A549 (cell line): ENCODE data around the gene MVK. TPM values are rescaled to one million over a fixed set of nuclear protein-coding genes. Genes with fewer than 3 reads are reported as not detected.
A peak's percentile ranks its signal among the peaks of the same experiment; 100 is the strongest.

Experiments used
- ATAC-seq, 2 experiments: fragments of 200-7000 bp in 1 of 2; fragments of >200 bp in 1 of 2; cut with Nextera tagmentation in 1 of 2; cut with Tn5 transposase in 1 of 2; 3 replicates each; pipeline versions ENCODE4 v1.8.0 to v1.9.1; 2018 to 2020; ENCODE audit warnings: mild to moderate bottlenecking in 1 of 2, moderate library complexity in 1 of 2
- CTCF ChIA-PET: fragments of 300-600 bp; sonication (Branson Sonifier 250); formaldehyde crosslinking; extraction: SDS; loops from one replicate; lab custom pipeline; 2021; ENCODE audit warnings: antibody characterized with exemption, inconsistent platforms; lab: Yijun Ruan, JAX
- POLR2A ChIA-PET: fragments of 350-600 bp; formaldehyde crosslinking; extraction: SDS; loops from one replicate; lab custom pipeline; 2021; ENCODE audit warnings: antibody characterized with exemption, inconsistent platforms; lab: Yijun Ruan, JAX
- DNase-seq, 2 experiments: peaks; one replicate each; pipeline versions ENCODE4 v3.0.0 to v3.0.0-alpha.2; 2011 to 2016; ENCODE audit warnings: low read depth in 1 of 2, low spot score in 1 of 2
- FAIRE-seq: peaks from 2 replicates; lab custom pipeline; 2011; peaks lifted over from hg19 to GRCh38; lab: Jason Lieb, UNC
- H3K27ac ChIP-seq, 2 experiments: fragments of >200 bp; sonication (Bioruptor Twin); formaldehyde crosslinking; 3 replicates each; pipeline ENCODE4 v1.5.1; 2016 to 2017
- H3K4me1 ChIP-seq: fragments of >200 bp; sonication (Bioruptor Twin); formaldehyde crosslinking; 3 replicates; pipeline ENCODE4 v1.6.1; 2016
- H3K4me2 ChIP-seq: fragments of >200 bp; sonication (Bioruptor Twin); formaldehyde crosslinking; 3 replicates; pipeline ENCODE4 v1.6.1; 2016
- H3K4me3 ChIP-seq: fragments of >200 bp; sonication (Bioruptor Twin); formaldehyde crosslinking; 3 replicates; pipeline ENCODE4 v1.5.1; 2016
- H3K9me3 ChIP-seq: fragments of >200 bp; sonication (Bioruptor Twin); formaldehyde crosslinking; 3 replicates; pipeline ENCODE4 v1.6.1; 2016
- BHLHE40 ChIP-seq: IDR thresholded peaks from 2 replicates; pipeline ENCODE4 v1.6.1; 2012; ENCODE audit warnings: low read depth, low read length, inconsistent platforms
- FOSL2 ChIP-seq, 2 experiments: fragments of 450-650 bp in 1 of 2; fragments of >200 bp in 1 of 2; sonication (Bioruptor Twin) in 1 of 2; formaldehyde crosslinking; IDR thresholded peaks; 2 replicates each; pipeline versions ENCODE4 v1.5.0 to v1.6.1; 2016 to 2020; ENCODE audit warnings: mild to moderate bottlenecking in 1 of 2, moderate library complexity in 1 of 2
- HOXB13 ChIP-seq: fragments of 250-450 bp; sonication (Bioruptor Pico); IDR thresholded peaks from 2 replicates; pipeline ENCODE4 v1.5.0; 2020; ENCODE audit warnings: low read depth, mild to moderate bottlenecking, moderate library complexity
- MAZ ChIP-seq: fragments of 150-350 bp; IDR thresholded peaks from 2 replicates; pipeline ENCODE4 v1.6.1; 2014; ENCODE audit warnings: antibody characterized with exemption, low read depth, low read length, borderline replicate concordance
- MYC ChIP-seq: IDR thresholded peaks from 2 replicates; pipeline ENCODE4 v1.6.1; 2012; ENCODE audit warnings: mild to moderate bottlenecking, inconsistent platforms, low read length, improper control_type of control experiment, borderline replicate concordance
- NFE2L2 ChIP-seq: fragments of 150-350 bp; conservative IDR thresholded peaks from 2 replicates; pipeline ENCODE4 v1.6.1; 2014; ENCODE audit warnings: low read length
- NR3C1 ChIP-seq: fragments of >200 bp; sonication (Bioruptor Twin); formaldehyde crosslinking; IDR thresholded peaks from 3 replicates; pipeline ENCODE4 v1.6.1; 2017
- PHF8 ChIP-seq: fragments of 200-600 bp; sonication (generic); IDR thresholded peaks from 2 replicates; pipeline ENCODE4 v1.6.1; 2016; ENCODE audit warnings: low read depth, mild to moderate bottlenecking, antibody characterized with exemption, moderate library complexity, borderline replicate concordance
- POLR2AphosphoS2 ChIP-seq: conservative IDR thresholded peaks from 2 replicates; pipeline ENCODE4 v1.6.1; 2012; ENCODE audit warnings: low read length, improper control_type of control experiment, inconsistent platforms
- RAD21 ChIP-seq, 2 experiments: fragments of >200 bp in 1 of 2; sonication (Bioruptor Twin) in 1 of 2; formaldehyde crosslinking in 1 of 2; IDR thresholded peaks in 1 of 2; conservative IDR thresholded peaks in 1 of 2; 2 replicates in 1 of 2; 3 replicates in 1 of 2; pipeline ENCODE4 v1.6.1; 2012 to 2018; ENCODE audit warnings: inconsistent platforms in 1 of 2
- RCOR1 ChIP-seq: fragments of 150-350 bp; IDR thresholded peaks from 2 replicates; pipeline ENCODE4 v1.6.1; 2014; ENCODE audit warnings: antibody characterized with exemption, low read length, low read depth
- RFX5 ChIP-seq: fragments of 450-650 bp; IDR thresholded peaks from 2 replicates; pipeline ENCODE4 v1.7.1; 2014; ENCODE audit warnings: antibody characterized with exemption, mild to moderate bottlenecking, moderate library complexity
- SMC3 ChIP-seq: fragments of >200 bp; sonication (Bioruptor Twin); formaldehyde crosslinking; IDR thresholded peaks from 3 replicates; pipeline ENCODE4 v1.6.1; 2018; ENCODE audit warnings: inconsistent platforms
- SREBF2 ChIP-seq: fragments of 450-650 bp; IDR thresholded peaks from 2 replicates; pipeline ENCODE4 v1.6.1; 2014; ENCODE audit warnings: mild to moderate bottlenecking, moderate library complexity
- ZSCAN20 ChIP-seq: fragments of 250-450 bp; sonication (Bioruptor Pico); IDR thresholded peaks from 2 replicates; pipeline ENCODE4 v1.8.0; 2022; ENCODE audit warnings: mild to moderate bottlenecking, moderate library complexity
- WGBS: methylation state at CpG from one replicate; pipeline ENCODE4 v1.1.6; 2017; ENCODE audit errors: missing lambda C conversion rate; 5-methylcytosine and 5-hydroxymethylcytosine counted together
- polyA plus RNA-seq, 4 experiments: library from polyadenylated mRNA; depleted of rRNA in 3 of 4; stranded (reverse); fragments of >200 nt; fragmentation: RNase III in 1 of 4; extraction: RNeasy Plus Mini Kit Qiagen cat#74134 plus additional on column Dnase treatment in 1 of 4; gene quantifications; 2 replicates in 3 of 4; 3 replicates in 1 of 4; pipeline ENCODE4 v1.2.3, GENCODE V29; 2011 to 2017
- TF ChIP-seq, protein P1 (sequence below): IDR thresholded peaks from 2 replicates; pipeline ENCODE4 v1.6.1; 2012
- TF ChIP-seq, protein P2 (sequence below): fragments of 200-600 bp; sonication (generic); IDR thresholded peaks from 2 replicates; pipeline ENCODE4 v1.6.1; 2016; ENCODE audit warnings: antibody characterized with exemption, mild to moderate bottlenecking, moderate library complexity
- TF ChIP-seq, protein P3 (sequence below): fragments of >200 bp; sonication (Bioruptor Twin); formaldehyde crosslinking; IDR thresholded peaks from 3 replicates; pipeline ENCODE4 v1.5.1; 2016
- TF ChIP-seq, protein P4 (sequence below): fragments of >200 bp; sonication (Bioruptor Twin); formaldehyde crosslinking; IDR thresholded peaks from 2 replicates; pipeline ENCODE4 v1.6.1; 2016
- TF ChIP-seq, protein P5 (sequence below): IDR thresholded peaks from 2 replicates; pipeline ENCODE4 v1.6.1; 2012
- TF ChIP-seq, protein P6 (sequence below): fragments of 450-650 bp; IDR thresholded peaks from 2 replicates; pipeline ENCODE4 v1.6.1; 2014; ENCODE audit warnings: antibody characterized with exemption

Gene MVK
- polyA plus RNA-seq, 2 of the 4 experiments (the other 2 are of a cell fraction) = 5.9 to 14.8 TPM

DNA sequence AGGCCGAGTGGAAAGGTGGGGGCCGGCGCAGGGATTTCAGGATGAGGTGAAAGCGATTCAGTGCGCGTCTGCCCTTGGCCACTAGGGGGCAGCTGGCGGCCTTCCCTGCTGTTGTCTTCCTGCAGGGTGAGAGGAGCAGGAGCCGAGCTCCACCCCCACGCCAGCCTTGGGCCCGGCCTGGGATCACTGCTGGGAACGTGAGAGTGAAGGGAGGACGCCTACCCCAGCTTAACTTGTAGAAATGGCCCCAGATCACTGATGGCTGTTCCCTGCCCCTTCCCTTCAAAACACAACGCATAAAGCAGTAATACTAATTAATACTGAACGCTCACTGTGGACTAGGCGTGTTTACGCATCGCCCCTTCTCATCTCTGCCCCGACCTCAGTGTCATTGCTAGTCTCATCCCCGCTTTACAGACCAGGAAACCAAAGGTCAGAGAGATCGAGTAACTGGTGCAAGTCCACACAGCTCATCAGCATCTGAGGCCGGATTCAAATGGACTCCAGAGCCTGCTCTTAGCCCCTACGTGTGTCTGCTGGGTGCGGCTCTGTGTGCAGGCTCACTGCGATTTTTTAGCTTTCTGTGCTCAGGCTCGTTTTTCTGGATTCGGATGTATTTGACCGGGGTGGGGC is 24.3 kb downstream of the MVK start:
- Histone ChIP-seq H3K27ac (peak overlapping the region in 1 of 2 experiments; percentile 62; a peak in 2 of 6 replicates), H3K4me1 (peaks cover 4% of the 10 kb centered on the region), H3K4me2 (peak overlapping the region; percentile 47), H3K4me3 (no peak overlapping the region), H3K9me3 (no peaks in the 10 kb centered on the region)
- POLR2A ChIA-PET = interaction anchor here (1.0 to 1.6 kb wide), 2 partner anchors 116 to 177 kb away, joined by 4 to 7 read pairs; no protein-coding TSS in a partner anchor
- ATAC-seq = peak; percentile 92 to 97
- TF ChIP-seq SREBF2 = no peak
- TF ChIP-seq SMC3 = peak; percentile 90
- TF ChIP-seq HOXB13 (CRISPR knock-in tag) = no peak
- no peak for TF ChIP-seq PHF8
- no peak for TF ChIP-seq NFE2L2
- TF ChIP-seq BHLHE40 = no peak
- TF ChIP-seq, protein P1, sequence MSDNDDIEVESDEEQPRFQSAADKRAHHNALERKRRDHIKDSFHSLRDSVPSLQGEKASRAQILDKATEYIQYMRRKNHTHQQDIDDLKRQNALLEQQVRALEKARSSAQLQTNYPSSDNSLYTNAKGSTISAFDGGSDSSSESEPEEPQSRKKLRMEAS = peak; percentile 49
- no peak for TF ChIP-seq MYC
- TF ChIP-seq, protein P2, sequence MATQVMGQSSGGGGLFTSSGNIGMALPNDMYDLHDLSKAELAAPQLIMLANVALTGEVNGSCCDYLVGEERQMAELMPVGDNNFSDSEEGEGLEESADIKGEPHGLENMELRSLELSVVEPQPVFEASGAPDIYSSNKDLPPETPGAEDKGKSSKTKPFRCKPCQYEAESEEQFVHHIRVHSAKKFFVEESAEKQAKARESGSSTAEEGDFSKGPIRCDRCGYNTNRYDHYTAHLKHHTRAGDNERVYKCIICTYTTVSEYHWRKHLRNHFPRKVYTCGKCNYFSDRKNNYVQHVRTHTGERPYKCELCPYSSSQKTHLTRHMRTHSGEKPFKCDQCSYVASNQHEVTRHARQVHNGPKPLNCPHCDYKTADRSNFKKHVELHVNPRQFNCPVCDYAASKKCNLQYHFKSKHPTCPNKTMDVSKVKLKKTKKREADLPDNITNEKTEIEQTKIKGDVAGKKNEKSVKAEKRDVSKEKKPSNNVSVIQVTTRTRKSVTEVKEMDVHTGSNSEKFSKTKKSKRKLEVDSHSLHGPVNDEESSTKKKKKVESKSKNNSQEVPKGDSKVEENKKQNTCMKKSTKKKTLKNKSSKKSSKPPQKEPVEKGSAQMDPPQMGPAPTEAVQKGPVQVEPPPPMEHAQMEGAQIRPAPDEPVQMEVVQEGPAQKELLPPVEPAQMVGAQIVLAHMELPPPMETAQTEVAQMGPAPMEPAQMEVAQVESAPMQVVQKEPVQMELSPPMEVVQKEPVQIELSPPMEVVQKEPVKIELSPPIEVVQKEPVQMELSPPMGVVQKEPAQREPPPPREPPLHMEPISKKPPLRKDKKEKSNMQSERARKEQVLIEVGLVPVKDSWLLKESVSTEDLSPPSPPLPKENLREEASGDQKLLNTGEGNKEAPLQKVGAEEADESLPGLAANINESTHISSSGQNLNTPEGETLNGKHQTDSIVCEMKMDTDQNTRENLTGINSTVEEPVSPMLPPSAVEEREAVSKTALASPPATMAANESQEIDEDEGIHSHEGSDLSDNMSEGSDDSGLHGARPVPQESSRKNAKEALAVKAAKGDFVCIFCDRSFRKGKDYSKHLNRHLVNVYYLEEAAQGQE = no peak
- TF ChIP-seq, protein P3, sequence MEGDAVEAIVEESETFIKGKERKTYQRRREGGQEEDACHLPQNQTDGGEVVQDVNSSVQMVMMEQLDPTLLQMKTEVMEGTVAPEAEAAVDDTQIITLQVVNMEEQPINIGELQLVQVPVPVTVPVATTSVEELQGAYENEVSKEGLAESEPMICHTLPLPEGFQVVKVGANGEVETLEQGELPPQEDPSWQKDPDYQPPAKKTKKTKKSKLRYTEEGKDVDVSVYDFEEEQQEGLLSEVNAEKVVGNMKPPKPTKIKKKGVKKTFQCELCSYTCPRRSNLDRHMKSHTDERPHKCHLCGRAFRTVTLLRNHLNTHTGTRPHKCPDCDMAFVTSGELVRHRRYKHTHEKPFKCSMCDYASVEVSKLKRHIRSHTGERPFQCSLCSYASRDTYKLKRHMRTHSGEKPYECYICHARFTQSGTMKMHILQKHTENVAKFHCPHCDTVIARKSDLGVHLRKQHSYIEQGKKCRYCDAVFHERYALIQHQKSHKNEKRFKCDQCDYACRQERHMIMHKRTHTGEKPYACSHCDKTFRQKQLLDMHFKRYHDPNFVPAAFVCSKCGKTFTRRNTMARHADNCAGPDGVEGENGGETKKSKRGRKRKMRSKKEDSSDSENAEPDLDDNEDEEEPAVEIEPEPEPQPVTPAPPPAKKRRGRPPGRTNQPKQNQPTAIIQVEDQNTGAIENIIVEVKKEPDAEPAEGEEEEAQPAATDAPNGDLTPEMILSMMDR = peak; percentile 88
- no peak for TF ChIP-seq FOSL2 (IDR thresholded peaks at IDR 0.05)
- TF ChIP-seq FOSL2 (CRISPR knock-in tag; IDR thresholded peaks at IDR 0.05) = no peak
- peak; percentile 88 to 89 for TF ChIP-seq RAD21 (conservative IDR thresholded peaks at IDR 0.05 in 1 of 2, IDR thresholded peaks at IDR 0.05 in 1 of 2)
- TF ChIP-seq ZSCAN20 = no peak
- TF ChIP-seq, protein P4, sequence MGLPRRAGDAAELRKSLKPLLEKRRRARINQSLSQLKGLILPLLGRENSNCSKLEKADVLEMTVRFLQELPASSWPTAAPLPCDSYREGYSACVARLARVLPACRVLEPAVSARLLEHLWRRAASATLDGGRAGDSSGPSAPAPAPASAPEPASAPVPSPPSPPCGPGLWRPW = no peak
- TF ChIP-seq MAZ = 0 out of 2 replicates have a peak, but pooled peaks have one; percentile 57
- no peak for TF ChIP-seq NR3C1
- TF ChIP-seq RFX5 = no peak
- TF ChIP-seq, protein P5, sequence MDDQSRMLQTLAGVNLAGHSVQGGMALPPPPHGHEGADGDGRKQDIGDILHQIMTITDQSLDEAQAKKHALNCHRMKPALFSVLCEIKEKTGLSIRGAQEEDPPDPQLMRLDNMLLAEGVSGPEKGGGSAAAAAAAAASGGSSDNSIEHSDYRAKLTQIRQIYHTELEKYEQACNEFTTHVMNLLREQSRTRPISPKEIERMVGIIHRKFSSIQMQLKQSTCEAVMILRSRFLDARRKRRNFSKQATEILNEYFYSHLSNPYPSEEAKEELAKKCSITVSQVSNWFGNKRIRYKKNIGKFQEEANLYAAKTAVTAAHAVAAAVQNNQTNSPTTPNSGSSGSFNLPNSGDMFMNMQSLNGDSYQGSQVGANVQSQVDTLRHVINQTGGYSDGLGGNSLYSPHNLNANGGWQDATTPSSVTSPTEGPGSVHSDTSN = no peak
- TF ChIP-seq, protein P6, sequence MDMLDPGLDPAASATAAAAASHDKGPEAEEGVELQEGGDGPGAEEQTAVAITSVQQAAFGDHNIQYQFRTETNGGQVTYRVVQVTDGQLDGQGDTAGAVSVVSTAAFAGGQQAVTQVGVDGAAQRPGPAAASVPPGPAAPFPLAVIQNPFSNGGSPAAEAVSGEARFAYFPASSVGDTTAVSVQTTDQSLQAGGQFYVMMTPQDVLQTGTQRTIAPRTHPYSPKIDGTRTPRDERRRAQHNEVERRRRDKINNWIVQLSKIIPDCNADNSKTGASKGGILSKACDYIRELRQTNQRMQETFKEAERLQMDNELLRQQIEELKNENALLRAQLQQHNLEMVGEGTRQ = no peak
- no peak for TF ChIP-seq RCOR1
- TF ChIP-seq POLR2AphosphoS2 = no peak
- DNase-seq = peak; percentile 83 to 95
- CTCF ChIA-PET = interaction anchor here (0.6 to 10.4 kb wide), 80 partner anchors 11 to 313 kb away, joined by 3 to 162 read pairs (median 5); partner anchors contain the start of genes FAM222A, MMAB and MVK
- 38% methylated on average over 27 of the region's 27 CpGs for WGBS
- FAIRE-seq = no peak
